ENCODE data around the gene CBX4. TPM values are rescaled to one million over a fixed set of nuclear protein-coding genes. Genes with fewer than 3 reads are reported as not detected.

CBX4 gene
- total and polyA plus RNA-seq, 7 donors, result 1.9 to 7.8 (median 3.3) TPM

GRCh38 chr17:79843474-79843815, 4.2 kb upstream of the CBX4 start:
- DNase-seq (no peak), ATAC-seq (no peak)
- Histone ChIP-seq H3K27ac (no peak overlapping the region), H3K36me3 (ENCODE audit: insufficient read depth in 1 of 2, low read depth in 1 of 2) (no peaks in the 10 kb centered on the region), H3K4me3 (peak overlapping the region; percentile 73), H3K27me3 (ENCODE audit: insufficient read depth in 3 of 3, low read length in 2 of 3) (peaks cover 0 to 88% (median 29%) of the 10 kb centered on the region in 3 donors), H3K4me1 (peaks cover 33% of the 10 kb centered on the region), H3K9me3 (no peaks in the 10 kb centered on the region)
- intact Hi-C loops (cut with DNase I), result loop anchor here (5.0 to 10.0 kb wide), 4 partner anchors 46 to 151 kb away; partner anchors contain the start of gene CBX8 (in 1 of the 2)
- TF ChIP-seq, protein P1, sequence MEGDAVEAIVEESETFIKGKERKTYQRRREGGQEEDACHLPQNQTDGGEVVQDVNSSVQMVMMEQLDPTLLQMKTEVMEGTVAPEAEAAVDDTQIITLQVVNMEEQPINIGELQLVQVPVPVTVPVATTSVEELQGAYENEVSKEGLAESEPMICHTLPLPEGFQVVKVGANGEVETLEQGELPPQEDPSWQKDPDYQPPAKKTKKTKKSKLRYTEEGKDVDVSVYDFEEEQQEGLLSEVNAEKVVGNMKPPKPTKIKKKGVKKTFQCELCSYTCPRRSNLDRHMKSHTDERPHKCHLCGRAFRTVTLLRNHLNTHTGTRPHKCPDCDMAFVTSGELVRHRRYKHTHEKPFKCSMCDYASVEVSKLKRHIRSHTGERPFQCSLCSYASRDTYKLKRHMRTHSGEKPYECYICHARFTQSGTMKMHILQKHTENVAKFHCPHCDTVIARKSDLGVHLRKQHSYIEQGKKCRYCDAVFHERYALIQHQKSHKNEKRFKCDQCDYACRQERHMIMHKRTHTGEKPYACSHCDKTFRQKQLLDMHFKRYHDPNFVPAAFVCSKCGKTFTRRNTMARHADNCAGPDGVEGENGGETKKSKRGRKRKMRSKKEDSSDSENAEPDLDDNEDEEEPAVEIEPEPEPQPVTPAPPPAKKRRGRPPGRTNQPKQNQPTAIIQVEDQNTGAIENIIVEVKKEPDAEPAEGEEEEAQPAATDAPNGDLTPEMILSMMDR (IDR thresholded peaks at IDR 0.05), result no peak
- 0 to 1% (median 1%) methylated on average over 31 to 39 of the region's 39 CpGs for WGBS, 3 donors

GRCh38 chr17:79842656-79843473, 3.6 kb upstream of the CBX4 start:
- DNase-seq, result no peak
- no peak for ATAC-seq
- intact Hi-C loops (cut with DNase I), result loop anchor here (5.0 to 10.0 kb wide), 4 partner anchors 46 to 152 kb away; partner anchors contain the start of gene CBX8 (in 1 of the 2)
- WGBS, 3 donors, result 3 to 5% (median 5%) methylated on average over 64 to 66 of the region's 66 CpGs
- Histone ChIP-seq H3K4me1 (peaks cover 35% of the 10 kb centered on the region), H3K27ac (no peak overlapping the region), H3K9me3 (no peaks in the 10 kb centered on the region), H3K27me3 (ENCODE audit: insufficient read depth in 3 of 3, low read length in 2 of 3) (peaks cover 0 to 82% (median 29%) of the 10 kb centered on the region in 3 donors), H3K4me3 (peak overlapping the region; percentile 73), H3K36me3 (ENCODE audit: insufficient read depth in 1 of 2, low read depth in 1 of 2) (no peaks in the 10 kb centered on the region)
- TF ChIP-seq, protein P1 (IDR thresholded peaks at IDR 0.05), result no peak

DNA sequence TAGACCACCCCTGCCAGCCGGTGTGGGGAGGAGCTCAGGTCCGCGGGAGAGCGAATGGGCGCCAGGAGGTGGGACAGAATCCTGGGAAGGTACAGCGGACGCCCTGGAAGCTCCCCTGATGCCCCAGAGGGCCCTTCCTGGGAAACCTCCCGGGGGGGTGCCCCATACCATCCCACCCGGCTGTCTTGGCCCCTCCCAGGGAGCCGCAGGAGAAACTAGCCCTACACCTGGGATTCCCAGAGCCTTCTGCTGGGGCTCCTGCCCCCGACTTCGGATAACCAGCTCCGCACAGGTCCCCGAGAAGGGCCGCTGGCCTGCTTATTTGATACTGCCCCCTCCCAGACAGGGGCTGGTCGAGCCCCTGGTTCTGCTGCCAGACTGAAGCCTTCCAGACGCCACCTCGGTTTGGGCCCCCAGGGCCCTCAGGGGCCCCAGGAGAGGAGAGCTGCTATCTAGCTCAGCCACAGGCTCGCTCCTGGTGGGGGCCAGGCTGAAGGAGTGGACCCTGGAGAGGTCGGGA, 3.0 kb upstream of the CBX4 start:
- Histone ChIP-seq H3K4me1 (peaks cover 41% of the 10 kb centered on the region), H3K27ac (no peak overlapping the region), H3K9me3 (no peaks in the 10 kb centered on the region), H3K27me3 (ENCODE audit: insufficient read depth in 3 of 3, low read length in 2 of 3) (peaks cover 0 to 75% (median 27%) of the 10 kb centered on the region in 3 donors), H3K4me3 (peak overlapping the region; percentile 73), H3K36me3 (ENCODE audit: insufficient read depth in 1 of 2, low read depth in 1 of 2) (no peaks in the 10 kb centered on the region)
- ATAC-seq (no peak), DNase-seq (no peak)
- TF ChIP-seq, protein P1 (IDR thresholded peaks at IDR 0.05), result no peak
- intact Hi-C loops (cut with DNase I), result loop anchor here (5.0 to 10.0 kb wide), 4 partner anchors 45 to 153 kb away; partner anchors contain the start of gene CBX8 (in 1 of the 2)
- 13 to 17% (median 13%) methylated on average over 20 of the region's 20 CpGs for WGBS, 3 donors

DNA sequence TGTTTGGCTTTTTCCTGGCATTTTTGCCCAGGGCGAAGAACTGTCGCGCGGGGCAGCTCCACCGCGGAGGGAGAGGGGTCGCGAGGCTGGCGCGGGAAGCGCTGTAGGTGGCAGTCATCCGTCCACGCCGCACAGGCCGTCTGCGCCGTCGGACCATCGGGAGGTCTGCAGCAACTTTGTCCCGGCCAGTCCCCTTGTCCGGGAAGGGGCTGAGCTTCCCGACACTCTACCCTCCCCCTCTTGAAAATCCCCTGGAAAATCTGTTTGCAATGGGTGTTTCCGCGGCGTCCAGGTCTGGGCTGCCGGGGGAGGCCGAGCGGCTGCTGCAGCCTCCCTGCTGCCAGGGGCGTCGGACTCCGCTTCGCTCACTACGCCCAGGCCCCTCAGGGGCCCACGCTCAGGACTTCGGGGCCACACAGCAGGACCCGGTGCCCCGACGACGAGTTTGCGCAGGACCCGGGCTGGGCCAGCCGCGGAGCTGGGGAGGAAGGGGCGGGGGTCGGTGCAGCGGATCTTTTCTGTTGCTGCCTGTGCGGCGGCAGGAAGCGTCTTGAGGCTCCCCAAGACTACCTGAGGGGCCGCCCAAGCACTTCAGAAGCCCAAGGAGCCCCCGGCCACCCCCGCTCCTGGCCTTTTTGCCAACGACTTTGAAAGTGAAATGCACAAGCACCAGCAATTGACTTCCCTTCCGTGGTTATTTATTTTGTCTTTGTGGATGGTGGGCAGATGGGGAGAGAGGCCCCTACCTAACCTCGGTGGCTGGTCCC, 2.3 kb upstream of the CBX4 start:
- H3K9me3 ChIP-seq, result no peaks in the 10 kb centered on the region
- no peak overlapping the region for H3K4me3 ChIP-seq
- TF ChIP-seq, protein P1 (IDR thresholded peaks at IDR 0.05), result no peak
- no peak for DNase-seq
- 1 to 2% (median 2%) methylated on average over 49 to 55 of the region's 55 CpGs for WGBS, 3 donors
- H3K27me3 ChIP-seq (ENCODE audit: insufficient read depth in 3 of 3, low read length in 2 of 3), result peaks cover 0 to 70% (median 30%) of the 10 kb centered on the region in 3 donors
- H3K36me3 ChIP-seq (ENCODE audit: insufficient read depth in 1 of 2, low read depth in 1 of 2), result no peaks in the 10 kb centered on the region
- intact Hi-C loops (cut with DNase I), result loop anchor here (5.0 to 10.0 kb wide), 4 partner anchors 44 to 153 kb away; partner anchors contain the start of gene CBX8 (in 1 of the 2)
- no peak for ATAC-seq
- H3K27ac ChIP-seq, result no peak overlapping the region
- peaks cover 48% of the 10 kb centered on the region for H3K4me1 ChIP-seq

Data from psoas muscle (tissue), 8 donors.